ENCODE results near the gene PTPRK.

GRCh38 chr6:128199461-128199860 is 320.9 kb downstream of the PTPRK start:
- TF ChIP-seq CTCF (IDR thresholded peaks at IDR 0.05) (no peak), POLR2A (IDR thresholded peaks at IDR 0.05) (no peak)
